Mucosa of rectum (tissue), 2 donors: ENCODE results near the gene KIAA1614.
A peak's percentile ranks its signal among the peaks of the same experiment; 100 is the strongest.

Experiments
- H3K27ac ChIP-seq, 2 donors: one replicate each; pipeline ENCODE4 v1.7.0; 2013; ENCODE audit warnings: inconsistent platforms in 2 of 2, low read depth in 2 of 2, low read length in 2 of 2
- H3K27me3 ChIP-seq, 2 donors: one replicate each; pipeline ENCODE4 v1.7.0; 2013; ENCODE audit warnings: low read length in 2 of 2; ENCODE audit not compliant: control insufficient read depth in 2 of 2, insufficient read depth in 2 of 2
- H3K36me3 ChIP-seq, 2 donors: one replicate each; pipeline ENCODE4 v1.7.0; 2013; ENCODE audit warnings: low read length in 2 of 2; ENCODE audit not compliant: control insufficient read depth in 2 of 2, insufficient read depth in 2 of 2
- H3K4me1 ChIP-seq, 2 donors: one replicate each; pipeline ENCODE4 v1.7.0; 2013; ENCODE audit warnings: low read length in 2 of 2, mild to moderate bottlenecking in 1 of 2; ENCODE audit not compliant: control insufficient read depth in 2 of 2, insufficient read depth in 2 of 2
- H3K4me3 ChIP-seq, 2 donors: one replicate each; pipeline ENCODE4 v1.7.0; 2013; ENCODE audit warnings: low read length in 2 of 2
- H3K9ac ChIP-seq, 2 donors: one replicate each; pipeline ENCODE4 v1.7.0; 2013; ENCODE audit warnings: low read length in 2 of 2, low read depth in 1 of 2, mild to moderate bottlenecking in 1 of 2
- H3K9me3 ChIP-seq, 2 donors: one replicate each; pipeline ENCODE4 v1.7.0; 2013; ENCODE audit warnings: low read length in 2 of 2; ENCODE audit not compliant: control insufficient read depth in 2 of 2
- donor health status: healthy.
- donor health status: Normal muscosa, but diverticular disease.

Gene KIAA1614, protein sequence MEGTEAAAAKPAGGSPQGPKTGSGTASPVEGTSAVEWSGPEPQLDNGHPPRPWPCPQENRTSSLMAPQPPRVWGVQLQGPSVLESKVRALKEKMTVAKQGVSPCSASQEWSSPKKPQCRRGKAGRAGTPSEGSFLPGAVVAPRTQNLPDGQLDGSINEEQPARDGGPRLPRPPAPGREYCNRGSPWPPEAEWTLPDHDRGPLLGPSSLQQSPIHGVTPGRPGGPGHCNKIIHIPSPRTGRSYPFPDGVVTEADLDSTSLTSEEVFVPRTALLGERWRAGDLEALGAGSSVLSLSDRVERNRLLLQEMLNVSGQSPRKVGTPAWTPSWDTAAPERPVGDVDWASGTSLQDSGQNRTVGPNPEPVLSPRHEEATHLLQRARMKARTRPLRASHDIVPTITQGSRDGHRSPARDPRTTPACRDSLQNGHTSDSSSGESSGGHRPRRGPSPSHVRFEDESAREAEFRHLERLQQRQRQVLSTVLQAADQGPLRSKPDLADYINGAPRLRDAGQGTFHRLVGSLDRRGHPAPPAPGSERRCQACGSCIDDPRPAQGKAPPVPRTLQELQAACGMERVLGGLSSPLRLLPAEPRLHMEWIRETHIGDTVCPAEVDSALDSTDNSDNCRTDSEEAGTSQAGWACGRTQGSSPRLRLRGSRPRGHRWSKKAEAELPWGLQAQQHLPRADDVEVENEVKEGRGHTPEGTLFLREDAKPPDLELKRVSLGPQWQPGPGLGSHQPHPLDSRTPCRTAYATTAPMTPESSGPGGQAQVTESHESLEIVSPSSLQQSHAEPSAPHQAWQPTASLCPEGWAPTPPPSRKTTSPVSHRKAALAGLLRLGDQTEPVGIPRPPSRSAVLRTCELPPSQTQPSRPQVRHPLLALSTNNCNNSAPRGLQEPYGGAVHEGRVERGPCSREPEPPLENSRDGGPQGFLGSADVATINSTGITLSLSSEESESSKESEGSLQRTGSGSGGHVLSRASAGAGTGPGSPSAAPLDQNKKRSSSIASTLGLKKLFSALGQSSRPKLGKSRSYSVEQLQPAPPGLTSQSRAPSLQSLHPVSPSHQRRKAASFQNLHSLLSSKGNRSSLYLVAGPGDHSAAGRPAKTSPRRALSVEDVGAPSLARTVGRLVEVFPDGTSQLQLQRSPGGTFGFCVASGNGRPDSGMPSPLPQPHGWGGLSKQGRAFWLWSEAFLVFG

GRCh38 chr1:180912801-180913565 is at the start of gene KIAA1614:
Gene KIAA1614, plus strand, starts transcription at chr1:180912897. Its CDS starts 347 bp downstream, at chr1:180913244.
- H3K36me3 ChIP-seq: no peaks in the 10 kb centered on the region
- H3K27ac ChIP-seq: peak within 1 kb of the TSS; percentile 68 to 73
- H3K27me3 ChIP-seq: peaks cover 2% of the 10 kb centered on the region in 2 donors
- no peaks in the 10 kb centered on the region for H3K9me3 ChIP-seq
- H3K4me1 ChIP-seq: peaks cover 2 to 8% of the 10 kb centered on the region in 2 donors
- H3K9ac ChIP-seq: peak within 1 kb of the TSS; percentile 60 to 67
- peak within 1 kb of the TSS; percentile 63 to 66 for H3K4me3 ChIP-seq

- no peak overlapping the region for H3K27ac ChIP-seq
- no peaks in the 10 kb centered on the region for H3K9me3 ChIP-seq
- H3K36me3 ChIP-seq: no peaks in the 10 kb centered on the region
- H3K27me3 ChIP-seq: no peaks in the 10 kb centered on the region
- no peak overlapping the region for H3K4me3 ChIP-seq
- no peak overlapping the region for H3K9ac ChIP-seq
- H3K4me1 ChIP-seq: no peaks in the 10 kb centered on the region
Measured at GRCh38 chr1:180863158-180863775, 49.4 kb upstream of the KIAA1614 start.

- H3K9ac ChIP-seq: no peak overlapping the region
- no peaks in the 10 kb centered on the region for H3K27me3 ChIP-seq
- no peaks in the 10 kb centered on the region for H3K4me1 ChIP-seq
- no peak overlapping the region for H3K4me3 ChIP-seq
- peaks cover 2 to 5% of the 10 kb centered on the region in 2 donors for H3K36me3 ChIP-seq
- no peaks in the 10 kb centered on the region for H3K9me3 ChIP-seq
- no peak overlapping the region for H3K27ac ChIP-seq
Measured at GRCh38 chr1:180881806-180882509, 30.7 kb upstream of the KIAA1614 start.

DNA sequence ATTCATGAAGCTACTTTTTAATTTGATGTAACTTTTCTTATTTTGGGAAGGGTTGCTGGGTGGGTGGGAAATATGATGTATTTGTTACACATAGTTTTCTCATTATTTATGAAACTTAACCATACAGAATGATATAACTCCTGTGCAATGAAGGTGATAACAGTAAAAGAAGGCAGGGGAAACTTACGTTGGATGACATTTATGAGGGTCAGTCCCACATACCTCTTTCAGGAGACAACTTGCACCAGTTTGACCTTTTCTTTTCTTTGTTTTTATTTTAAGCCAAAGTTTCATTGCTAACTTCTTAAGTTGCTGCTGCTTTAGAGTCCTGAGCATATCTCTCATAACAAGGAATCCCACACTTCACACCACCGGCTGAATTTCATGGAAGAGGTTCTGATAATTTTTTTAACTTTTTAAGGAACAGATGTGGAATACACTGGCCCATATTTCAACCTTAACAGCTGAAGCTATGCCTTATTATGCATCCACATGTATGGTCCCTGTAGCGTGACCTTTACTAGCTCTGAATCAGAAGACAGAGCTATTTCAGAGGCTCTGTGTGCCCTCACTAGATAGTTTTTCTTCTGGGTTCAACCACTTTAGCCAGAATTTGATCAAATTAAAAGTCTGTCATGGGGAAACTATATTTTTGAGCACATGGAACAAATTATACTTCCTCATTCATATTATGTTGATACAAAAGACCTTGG is 28.0 kb upstream of the KIAA1614 start:
- Histone ChIP-seq H3K27me3 (no peaks in the 10 kb centered on the region), H3K9ac (no peak overlapping the region), H3K9me3 (no peaks in the 10 kb centered on the region), H3K27ac (no peak overlapping the region), H3K4me3 (no peak overlapping the region), H3K4me1 (no peaks in the 10 kb centered on the region), H3K36me3 (peaks cover 2 to 5% of the 10 kb centered on the region in 2 donors)

GRCh38 chr1:180886338-180886737 is 26.4 kb upstream of the KIAA1614 start:
- H3K27ac ChIP-seq: no peak overlapping the region
- H3K36me3 ChIP-seq: peaks cover 0 to 2% of the 10 kb centered on the region in 2 donors
- H3K4me3 ChIP-seq: no peak overlapping the region
- no peak overlapping the region for H3K9ac ChIP-seq
- H3K27me3 ChIP-seq: no peaks in the 10 kb centered on the region
- no peaks in the 10 kb centered on the region for H3K9me3 ChIP-seq
- no peaks in the 10 kb centered on the region for H3K4me1 ChIP-seq

DNA sequence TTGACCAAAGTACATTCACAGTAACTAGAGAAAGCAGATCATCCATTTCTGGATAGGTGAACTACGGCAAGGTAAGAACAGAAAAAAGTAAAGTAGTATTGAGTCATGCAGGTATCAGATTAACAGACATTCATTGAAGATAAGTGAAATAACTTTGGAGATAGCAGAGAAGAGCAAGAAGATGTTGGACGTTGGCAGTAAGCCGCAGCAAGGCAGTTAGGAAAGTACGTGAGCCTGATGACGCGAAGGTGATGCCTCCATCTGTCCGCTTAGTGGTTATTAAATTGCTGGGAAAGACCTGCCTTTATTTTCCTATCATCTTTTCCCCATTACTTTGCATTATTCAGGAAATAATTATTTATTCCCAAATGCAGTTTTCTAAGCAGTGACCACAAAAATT is 24.9 kb upstream of the KIAA1614 start:
- Histone ChIP-seq H3K9ac (no peak overlapping the region), H3K36me3 (peaks cover 0 to 2% of the 10 kb centered on the region in 2 donors), H3K27me3 (no peaks in the 10 kb centered on the region), H3K27ac (no peak overlapping the region), H3K9me3 (no peaks in the 10 kb centered on the region), H3K4me3 (no peak overlapping the region), H3K4me1 (no peaks in the 10 kb centered on the region)

DNA sequence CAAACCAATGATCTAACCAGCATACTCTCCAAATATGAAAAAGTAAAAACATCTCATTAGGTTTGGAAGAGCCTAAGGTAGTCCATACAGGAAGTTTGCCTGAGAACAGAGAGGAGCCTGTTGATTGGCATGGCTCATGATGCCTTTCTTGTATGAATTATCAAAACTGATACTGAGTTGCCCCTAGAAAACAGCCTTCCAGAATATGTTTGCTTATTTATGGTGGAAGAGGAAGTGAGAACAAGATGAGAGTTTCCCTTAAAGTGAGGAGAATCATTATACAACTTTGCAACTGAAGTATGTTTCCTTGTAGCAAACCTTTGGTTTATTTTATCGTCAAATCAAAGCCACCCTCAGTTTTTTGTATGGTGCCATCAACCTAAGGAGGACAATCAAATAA is 23.8 kb upstream of the KIAA1614 start:
- Histone ChIP-seq H3K27ac (no peak overlapping the region), H3K4me3 (no peak overlapping the region), H3K27me3 (no peaks in the 10 kb centered on the region), H3K9ac (no peak overlapping the region), H3K36me3 (peaks cover 0 to 2% of the 10 kb centered on the region in 2 donors), H3K4me1 (no peaks in the 10 kb centered on the region), H3K9me3 (no peaks in the 10 kb centered on the region)

DNA sequence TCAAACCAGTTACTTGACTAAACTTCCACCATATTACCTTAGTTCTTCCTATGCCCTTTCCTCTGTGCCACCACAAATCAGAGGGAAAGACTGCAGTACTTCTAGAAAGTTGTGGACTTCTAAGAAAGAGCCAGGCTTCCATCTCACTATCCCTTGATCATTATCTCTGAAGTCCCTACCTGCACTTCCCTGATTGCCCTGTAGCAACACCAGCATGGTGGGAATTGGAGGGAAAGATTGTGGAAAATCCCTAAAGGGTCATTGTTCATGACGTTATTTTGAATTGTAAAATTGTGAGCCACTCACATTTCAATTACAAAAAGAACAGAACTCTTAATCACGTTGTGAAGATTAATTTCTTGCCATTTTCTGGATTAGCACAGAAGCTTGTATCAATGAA is 23.4 kb upstream of the KIAA1614 start:
- Histone ChIP-seq H3K4me1 (no peaks in the 10 kb centered on the region), H3K9me3 (no peaks in the 10 kb centered on the region), H3K4me3 (no peak overlapping the region), H3K9ac (no peak overlapping the region), H3K36me3 (peaks cover 0 to 2% of the 10 kb centered on the region in 2 donors), H3K27me3 (no peaks in the 10 kb centered on the region), H3K27ac (no peak overlapping the region)
